ENCODE measurements around the gene ACSS2.

- no peak for TF ChIP-seq CTCF (IDR thresholded peaks at IDR 0.05)
- TF ChIP-seq POLR2A (IDR thresholded peaks at IDR 0.05): no peak
Observed at GRCh38 chr20:34863421-34863965, 12.9 kb upstream of the ACSS2 start.

Data from lower leg skin (tissue), 3 donors.